ENCODE data around the gene WDFY4. TPM values are rescaled to one million over a fixed set of nuclear protein-coding genes. Genes with fewer than 3 reads are reported as not detected.
A peak's percentile ranks its signal among the peaks of the same experiment; 100 is the strongest.

The WDFY4 gene
- total RNA-seq, 1 donor from 2014 or later, result not detected

- H3K27ac ChIP-seq, result no peak overlapping the region
- no peaks in the 10 kb centered on the region for H3K27me3 ChIP-seq
- Mint-ChIP-seq H3K36me3 (no peaks in the 10 kb centered on the region), H3K27ac (no peak overlapping the region), H3K9me3 (no peaks in the 10 kb centered on the region), H3K4me1 (peaks cover 36% of the 10 kb centered on the region), H3K27me3 (ENCODE audit: insufficient read depth, low read depth) (no peaks in the 10 kb centered on the region), H3K4me3 (no peak overlapping the region)
- no peak overlapping the region for H3K4me2 ChIP-seq
- no peak overlapping the region for H2AFZ ChIP-seq (replicated peaks)
- no peak overlapping the region for H3K4me3 ChIP-seq
- no peaks in the 10 kb centered on the region for H3K79me2 ChIP-seq (ENCODE audit: low read depth)
- H3K9me3 ChIP-seq (ENCODE audit: low read depth), result no peaks in the 10 kb centered on the region
- TF ChIP-seq CTCF (IDR thresholded peaks at IDR 0.05) (no peak), EZH2phosphoT487 (IDR thresholded peaks at IDR 0.05) (no peak), EZH2 (IDR thresholded peaks at IDR 0.05) (no peak)
- H3F3A ChIP-seq (ENCODE audit: low read depth), result no peaks in the 10 kb centered on the region
- H3K36me3 ChIP-seq, result no peaks in the 10 kb centered on the region
- no peaks in the 10 kb centered on the region for H4K20me1 ChIP-seq (ENCODE audit: low read depth)
- peaks cover 6% of the 10 kb centered on the region for H3K4me1 ChIP-seq
- DNase-seq (ENCODE audit: low spot score), result no peak
- H3K9ac ChIP-seq, result no peak overlapping the region
Observed at GRCh38 chr10:48740015-48740707, 55.5 kb downstream of the WDFY4 start.

GRCh38 chr10:48740988-48741387 is 56.3 kb downstream of the WDFY4 start:
- Histone ChIP-seq H3K9me3 (ENCODE audit: low read depth) (no peaks in the 10 kb centered on the region), H3K36me3 (no peaks in the 10 kb centered on the region), H2AFZ (replicated peaks) (no peak overlapping the region), H3K4me3 (no peak overlapping the region), H3F3A (ENCODE audit: low read depth) (no peaks in the 10 kb centered on the region), H3K27ac (no peak overlapping the region), H3K4me2 (no peak overlapping the region), H3K27me3 (no peaks in the 10 kb centered on the region), H3K4me1 (peaks cover 6% of the 10 kb centered on the region), H3K9ac (no peak overlapping the region), H3K79me2 (ENCODE audit: low read depth) (no peaks in the 10 kb centered on the region), H4K20me1 (ENCODE audit: low read depth) (no peaks in the 10 kb centered on the region)
- Mint-ChIP-seq H3K27me3 (ENCODE audit: insufficient read depth, low read depth) (no peaks in the 10 kb centered on the region), H3K27ac (peak overlapping the region; percentile 58), H3K4me1 (peaks cover 36% of the 10 kb centered on the region), H3K4me3 (no peak overlapping the region), H3K9me3 (no peaks in the 10 kb centered on the region), H3K36me3 (no peaks in the 10 kb centered on the region)
- no peak for DNase-seq (ENCODE audit: low spot score)
- TF ChIP-seq EZH2 (IDR thresholded peaks at IDR 0.05) (no peak), EZH2phosphoT487 (IDR thresholded peaks at IDR 0.05) (no peak), CTCF (IDR thresholded peaks at IDR 0.05) (no peak)

- no peak overlapping the region for H3K27ac Mint-ChIP-seq
- H3K36me3 Mint-ChIP-seq, result no peaks in the 10 kb centered on the region
Observed at GRCh38 chr10:48742891-48743860, 58.5 kb downstream of the WDFY4 start.

More at GRCh38 chr10:48742891-48743860, 58.5 kb downstream of the WDFY4 start:
- no peaks in the 10 kb centered on the region for H3K9me3 ChIP-seq (ENCODE audit: low read depth)
- H3K36me3 ChIP-seq, result no peaks in the 10 kb centered on the region
- DNase-seq (ENCODE audit: low spot score), result peak; percentile 11
- H4K20me1 ChIP-seq (ENCODE audit: low read depth), result no peaks in the 10 kb centered on the region
- no peaks in the 10 kb centered on the region for H3K27me3 Mint-ChIP-seq (ENCODE audit: insufficient read depth, low read depth)
- H2AFZ ChIP-seq (replicated peaks), result no peak overlapping the region
- no peak overlapping the region for H3K4me3 ChIP-seq
- no peaks in the 10 kb centered on the region for H3K9me3 Mint-ChIP-seq
- H3K4me2 ChIP-seq, result no peak overlapping the region
- H3F3A ChIP-seq (ENCODE audit: low read depth), result no peaks in the 10 kb centered on the region
- no peak overlapping the region for H3K27ac ChIP-seq
- H3K4me1 Mint-ChIP-seq, result peaks cover 33% of the 10 kb centered on the region
- no peak overlapping the region for H3K9ac ChIP-seq
- TF ChIP-seq EZH2 (IDR thresholded peaks at IDR 0.05) (no peak), CTCF (IDR thresholded peaks at IDR 0.05) (no peak), EZH2phosphoT487 (IDR thresholded peaks at IDR 0.05) (no peak)
- no peaks in the 10 kb centered on the region for H3K79me2 ChIP-seq (ENCODE audit: low read depth)
- peaks cover 6% of the 10 kb centered on the region for H3K4me1 ChIP-seq
- no peak overlapping the region for H3K4me3 Mint-ChIP-seq
- H3K27me3 ChIP-seq, result no peaks in the 10 kb centered on the region
